ENCODE measurements around the gene MYO5A.

MYO5A gene

DNA sequence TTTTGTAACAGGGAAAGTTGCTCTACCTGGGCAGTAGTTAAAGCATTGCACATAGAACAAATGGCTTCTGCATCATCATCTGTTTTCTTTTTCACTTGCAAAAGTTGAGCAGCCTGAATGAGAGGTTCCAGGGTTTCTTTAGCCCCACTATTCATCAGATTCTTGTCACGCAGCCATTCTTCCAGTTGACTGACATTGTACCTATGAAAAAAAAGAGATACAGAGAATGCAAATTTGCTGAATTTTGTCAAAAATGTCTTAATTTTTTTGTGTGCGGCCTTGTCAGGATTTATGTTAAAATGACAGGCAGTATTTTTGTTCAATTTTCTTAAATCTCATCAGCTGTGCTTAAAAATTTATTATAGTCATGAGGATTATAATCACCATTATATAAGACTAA lies 211.7 kb downstream of the MYO5A start:
- no peak overlapping the region for H3K9ac ChIP-seq (ENCODE audit: low read length)

DNA sequence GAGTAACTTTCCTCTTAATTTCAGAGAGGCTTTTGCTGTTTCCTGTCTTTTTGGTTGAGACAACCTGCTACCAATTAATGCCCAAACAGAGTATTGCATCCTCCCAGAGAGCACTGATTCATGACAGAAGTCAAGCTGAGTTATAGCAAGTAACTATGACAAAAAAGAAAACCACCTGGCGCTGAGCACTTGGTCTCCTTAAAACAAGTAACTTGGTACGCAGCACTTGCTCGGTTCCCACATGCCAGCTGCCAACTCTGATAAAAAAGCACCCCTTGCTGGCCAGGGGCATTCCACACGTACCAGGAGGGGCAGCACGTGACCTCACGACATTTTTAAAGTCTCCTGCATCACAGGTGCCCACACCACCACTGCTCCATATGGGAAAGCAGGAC lies 219.5 kb downstream of the MYO5A start:
- TF ChIP-seq EZH2phosphoT487 (conservative IDR thresholded peaks at IDR 0.05; ENCODE audit: low read length): no peak
- TF ChIP-seq, protein P1, sequence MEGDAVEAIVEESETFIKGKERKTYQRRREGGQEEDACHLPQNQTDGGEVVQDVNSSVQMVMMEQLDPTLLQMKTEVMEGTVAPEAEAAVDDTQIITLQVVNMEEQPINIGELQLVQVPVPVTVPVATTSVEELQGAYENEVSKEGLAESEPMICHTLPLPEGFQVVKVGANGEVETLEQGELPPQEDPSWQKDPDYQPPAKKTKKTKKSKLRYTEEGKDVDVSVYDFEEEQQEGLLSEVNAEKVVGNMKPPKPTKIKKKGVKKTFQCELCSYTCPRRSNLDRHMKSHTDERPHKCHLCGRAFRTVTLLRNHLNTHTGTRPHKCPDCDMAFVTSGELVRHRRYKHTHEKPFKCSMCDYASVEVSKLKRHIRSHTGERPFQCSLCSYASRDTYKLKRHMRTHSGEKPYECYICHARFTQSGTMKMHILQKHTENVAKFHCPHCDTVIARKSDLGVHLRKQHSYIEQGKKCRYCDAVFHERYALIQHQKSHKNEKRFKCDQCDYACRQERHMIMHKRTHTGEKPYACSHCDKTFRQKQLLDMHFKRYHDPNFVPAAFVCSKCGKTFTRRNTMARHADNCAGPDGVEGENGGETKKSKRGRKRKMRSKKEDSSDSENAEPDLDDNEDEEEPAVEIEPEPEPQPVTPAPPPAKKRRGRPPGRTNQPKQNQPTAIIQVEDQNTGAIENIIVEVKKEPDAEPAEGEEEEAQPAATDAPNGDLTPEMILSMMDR (IDR thresholded peaks at IDR 0.05; ENCODE audit: insufficient read depth, low read length, poor library complexity, severe bottlenecking): no peak
- H3K9me2 ChIP-seq (replicated peaks; ENCODE audit: insufficient read depth, low read length): no peaks in the 10 kb centered on the region
- H3K27me3 ChIP-seq (ENCODE audit: low read length): no peaks in the 10 kb centered on the region
- no peak overlapping the region for H3K9ac ChIP-seq (ENCODE audit: low read length)
- no peak overlapping the region for H2AFZ ChIP-seq (ENCODE audit: low read depth, low read length, severe bottlenecking)
- no peak overlapping the region for H3K4me2 ChIP-seq (ENCODE audit: low read depth, low read length, poor library complexity, severe bottlenecking)
- H3K9me3 ChIP-seq (ENCODE audit: insufficient read depth, low read length): no peaks in the 10 kb centered on the region
- no peak overlapping the region for H3K4me3 ChIP-seq (ENCODE audit: insufficient read depth, low read length, poor library complexity, severe bottlenecking)
- no peaks in the 10 kb centered on the region for H3K79me2 ChIP-seq (ENCODE audit: insufficient read depth, low read length)
- H3F3A ChIP-seq (ENCODE audit: insufficient read depth): no peaks in the 10 kb centered on the region
- no peaks in the 10 kb centered on the region for H4K20me1 ChIP-seq (ENCODE audit: low read depth, low read length)
- no peak overlapping the region for H3K27ac ChIP-seq (ENCODE audit: low read depth, low read length)
- no peaks in the 10 kb centered on the region for H3K36me3 ChIP-seq (ENCODE audit: low read length)

More for the DNA sequence above, 211.7 kb downstream of the MYO5A start:
- no peaks in the 10 kb centered on the region for H3K27me3 ChIP-seq (ENCODE audit: low read length)
- H3K4me3 ChIP-seq (ENCODE audit: insufficient read depth, low read length, poor library complexity, severe bottlenecking): no peak overlapping the region
- H3F3A ChIP-seq (ENCODE audit: insufficient read depth): no peaks in the 10 kb centered on the region
- H3K79me2 ChIP-seq (ENCODE audit: insufficient read depth, low read length): no peaks in the 10 kb centered on the region
- H3K9me3 ChIP-seq (ENCODE audit: insufficient read depth, low read length): no peaks in the 10 kb centered on the region
- no peak for TF ChIP-seq EZH2phosphoT487 (conservative IDR thresholded peaks at IDR 0.05; ENCODE audit: low read length)
- TF ChIP-seq, protein P1 (IDR thresholded peaks at IDR 0.05; ENCODE audit: insufficient read depth, low read length, poor library complexity, severe bottlenecking): no peak
- no peaks in the 10 kb centered on the region for H3K9me2 ChIP-seq (replicated peaks; ENCODE audit: insufficient read depth, low read length)
- no peaks in the 10 kb centered on the region for H4K20me1 ChIP-seq (ENCODE audit: low read depth, low read length)
- no peak overlapping the region for H2AFZ ChIP-seq (ENCODE audit: low read depth, low read length, severe bottlenecking)
- no peak overlapping the region for H3K4me2 ChIP-seq (ENCODE audit: low read depth, low read length, poor library complexity, severe bottlenecking)
- peaks cover 6% of the 10 kb centered on the region; the same call in 1 of the 2 replicates for H3K36me3 ChIP-seq (ENCODE audit: low read length)
- H3K27ac ChIP-seq (ENCODE audit: low read depth, low read length): no peak overlapping the region

DNA sequence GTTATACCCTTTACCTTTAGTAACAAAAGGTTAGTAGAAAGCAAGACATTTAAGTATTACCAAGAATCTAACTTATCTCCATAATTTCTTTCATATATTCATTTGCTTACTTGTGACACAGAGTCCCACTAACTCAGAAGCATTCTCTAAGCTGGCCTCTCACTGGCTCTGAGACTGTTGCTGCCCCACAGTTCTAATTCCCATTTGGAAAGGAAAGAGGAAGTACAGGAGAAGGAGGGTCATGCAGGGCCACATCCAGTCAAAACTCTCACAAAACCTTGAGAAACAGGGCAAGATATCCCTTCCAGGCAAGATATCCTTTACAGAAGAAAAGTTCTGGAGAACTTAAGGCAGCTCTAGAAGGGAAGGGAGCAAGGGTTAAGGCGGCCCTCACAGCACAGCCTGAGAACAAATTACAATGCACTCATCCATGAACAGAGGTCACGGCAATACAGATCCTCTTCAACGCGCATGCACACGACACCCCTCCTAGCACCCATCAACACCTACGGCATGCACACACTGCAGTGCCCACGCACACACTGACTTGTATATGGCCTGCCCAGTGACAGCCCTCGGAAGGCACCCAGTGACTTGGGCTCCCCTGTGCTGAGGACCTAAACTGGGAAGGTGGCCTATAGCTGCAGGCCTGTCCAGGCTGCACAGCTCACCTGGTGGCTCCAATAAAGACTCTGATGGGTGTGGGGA lies 220.1 kb downstream of the MYO5A start:
- Histone ChIP-seq H3K36me3 (ENCODE audit: low read length) (no peaks in the 10 kb centered on the region), H3K79me2 (ENCODE audit: insufficient read depth, low read length) (no peaks in the 10 kb centered on the region), H3K27ac (ENCODE audit: low read depth, low read length) (no peak overlapping the region), H3K9me2 (replicated peaks; ENCODE audit: insufficient read depth, low read length) (no peaks in the 10 kb centered on the region), H3K9me3 (ENCODE audit: insufficient read depth, low read length) (no peaks in the 10 kb centered on the region), H3K4me3 (ENCODE audit: insufficient read depth, low read length, poor library complexity, severe bottlenecking) (no peak overlapping the region), H3K9ac (ENCODE audit: low read length) (no peak overlapping the region), H3F3A (ENCODE audit: insufficient read depth) (no peaks in the 10 kb centered on the region), H3K4me2 (ENCODE audit: low read depth, low read length, poor library complexity, severe bottlenecking) (no peak overlapping the region), H2AFZ (ENCODE audit: low read depth, low read length, severe bottlenecking) (no peak overlapping the region), H4K20me1 (ENCODE audit: low read depth, low read length) (no peaks in the 10 kb centered on the region), H3K27me3 (ENCODE audit: low read length) (no peaks in the 10 kb centered on the region)
- TF ChIP-seq, protein P1 (IDR thresholded peaks at IDR 0.05; ENCODE audit: insufficient read depth, low read length, poor library complexity, severe bottlenecking): no peak
- TF ChIP-seq EZH2phosphoT487 (conservative IDR thresholded peaks at IDR 0.05; ENCODE audit: low read length): no peak

Data from SU-DHL-6 (cell line).